ENCODE measurements around the gene GJC1. TPM values are rescaled to one million over a fixed set of nuclear protein-coding genes. Genes with fewer than 3 reads are reported as not detected.

Gene GJC1
- 4.5 and 21.1 TPM in 2 replicates for total RNA-seq (ENCODE audit: low replicate concordance)

GRCh38 chr17:44829523-44830358 lies at the start of gene GJC1:
Gene GJC1, minus strand, starts transcription at chr17:44830287. Its CDS starts 24,470 bp downstream, at chr17:44805817.
- no peak for DNase-seq (ENCODE audit: low read depth)
- peak within 1 kb of the TSS; percentile 78 for H3K4me3 ChIP-seq (ENCODE audit: low read depth, low read length)
- no peak for TF ChIP-seq CTCF (IDR thresholded peaks at IDR 0.05; ENCODE audit: insufficient read depth, low read length)

- DNase-seq (ENCODE audit: low read depth) = no peak
- no peak overlapping the region for H3K4me3 ChIP-seq (ENCODE audit: low read depth, low read length)
- TF ChIP-seq CTCF (IDR thresholded peaks at IDR 0.05; ENCODE audit: insufficient read depth, low read length) = no peak
Measured at GRCh38 chr17:44879376-44879775, 49.3 kb upstream of the GJC1 start.

GRCh38 chr17:44878627-44879221 lies 48.6 kb upstream of the GJC1 start:
- DNase-seq (ENCODE audit: low read depth) = peak; percentile 59
- H3K4me3 ChIP-seq (ENCODE audit: low read depth, low read length) = no peak overlapping the region
- TF ChIP-seq CTCF (IDR thresholded peaks at IDR 0.05; ENCODE audit: insufficient read depth, low read length) = peak; percentile 69

GRCh38 chr17:44877121-44877520 lies 47.0 kb upstream of the GJC1 start:
- no peak overlapping the region for H3K4me3 ChIP-seq (ENCODE audit: low read depth, low read length)
- TF ChIP-seq CTCF (IDR thresholded peaks at IDR 0.05; ENCODE audit: insufficient read depth, low read length) = no peak
- DNase-seq (ENCODE audit: low read depth) = no peak

GRCh38 chr17:44875761-44876160 lies 45.7 kb upstream of the GJC1 start:
- TF ChIP-seq CTCF (IDR thresholded peaks at IDR 0.05; ENCODE audit: insufficient read depth, low read length) = no peak
- no peak for DNase-seq (ENCODE audit: low read depth)
- H3K4me3 ChIP-seq (ENCODE audit: low read depth, low read length) = no peak overlapping the region

- DNase-seq (ENCODE audit: low read depth) = peak; percentile 10
- H3K4me3 ChIP-seq (ENCODE audit: low read depth, low read length) = no peak overlapping the region
- no peak for TF ChIP-seq CTCF (IDR thresholded peaks at IDR 0.05; ENCODE audit: insufficient read depth, low read length)
Measured at GRCh38 chr17:44872131-44872768, 42.2 kb upstream of the GJC1 start.
